H7 (cell line): ENCODE data around the gene CWC27. TPM values are rescaled to one million over a fixed set of nuclear protein-coding genes. Genes with fewer than 3 reads are reported as not detected.
A peak's percentile ranks its signal among the peaks of the same experiment; 100 is the strongest.

ENCODE experiments used
- DNase-seq: peaks from one replicate; pipeline ENCODE4 v3.0.0; 2012
- H3K27me3 ChIP-seq: 2 replicates; pipeline ENCODE4 v1.6.0; 2011; ENCODE audit warnings: mild to moderate bottlenecking, low read length; ENCODE audit not compliant: control insufficient read depth, insufficient read depth
- H3K36me3 ChIP-seq: replicated peaks from 2 replicates; pipeline ENCODE4 v1.5.1; 2011; ENCODE audit warnings: low read length; ENCODE audit not compliant: control insufficient read depth, insufficient read depth
- H3K4me3 ChIP-seq: 2 replicates; pipeline ENCODE4 v1.5.1; 2011; ENCODE audit warnings: low read depth, mild to moderate bottlenecking, control low read depth, low read length, moderate library complexity; ENCODE audit not compliant: insufficient read depth
- total RNA-seq: library from RNA; depleted of rRNA; stranded (reverse); fragments of >200 nt; shearing (Covaris generic); gene quantifications from 2 replicates; pipeline ENCODE4 v1.2.3, GENCODE V29; 2014

CWC27 gene
- total RNA-seq, 1 experiment from 2014 or later = 19.0 TPM

DNA sequence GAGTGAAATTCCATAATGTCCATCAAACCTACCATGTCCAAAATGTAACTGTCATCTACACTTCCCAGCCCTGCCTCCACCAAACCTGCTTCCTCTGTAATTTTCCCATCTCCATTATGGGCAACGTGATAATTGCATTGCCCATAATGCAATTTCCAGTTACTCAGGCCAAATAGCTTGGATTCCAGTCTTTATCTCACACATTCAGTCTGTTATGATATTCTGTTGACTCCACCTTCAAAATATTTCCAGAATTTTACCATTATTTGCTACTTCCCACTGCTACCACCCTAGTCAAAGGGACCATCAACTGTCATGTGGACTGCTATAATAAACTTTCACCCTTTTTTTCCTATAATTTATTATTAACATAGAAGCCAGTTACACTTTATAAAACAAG, 256.0 kb downstream of the CWC27 start:
- H3K4me3 ChIP-seq = no peak overlapping the region
- no peaks in the 10 kb centered on the region for H3K27me3 ChIP-seq
- DNase-seq = no peak
- H3K36me3 ChIP-seq = no peaks in the 10 kb centered on the region

DNA sequence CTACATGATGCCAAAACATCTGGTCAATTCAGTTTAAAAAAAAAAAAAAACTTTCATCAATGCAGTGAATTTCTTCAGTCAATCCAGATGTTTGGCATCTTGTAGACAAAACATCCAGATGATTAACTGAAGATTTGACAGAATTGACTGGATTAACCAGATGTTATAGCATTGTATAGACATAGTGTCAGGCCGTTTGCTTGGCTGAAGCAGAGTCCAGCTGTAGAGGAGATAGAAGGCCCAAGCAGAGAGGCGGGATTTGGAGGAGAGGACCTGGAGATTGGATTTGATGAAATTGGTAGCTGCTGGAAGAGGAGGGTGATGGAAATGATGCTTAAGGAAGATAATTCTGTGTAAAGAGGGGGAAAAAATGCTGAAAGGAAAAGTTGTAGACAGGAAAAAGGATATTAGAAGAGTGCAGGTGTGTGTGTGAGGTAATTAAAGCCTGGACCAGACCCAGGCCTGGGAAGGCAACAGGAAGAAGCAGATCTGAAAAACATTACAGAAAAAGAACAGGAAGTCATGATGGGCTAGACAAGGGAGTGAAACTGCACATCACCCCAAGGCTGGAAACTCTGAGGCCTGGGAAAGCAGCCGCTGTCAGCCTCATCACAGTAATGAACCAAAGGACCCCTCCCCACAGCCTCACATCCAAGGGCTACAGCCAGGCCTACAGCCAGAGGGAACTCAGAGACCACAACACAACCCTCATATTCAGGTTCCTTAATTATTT, 258.3 kb downstream of the CWC27 start:
- Histone ChIP-seq H3K4me3 (no peak overlapping the region), H3K27me3 (no peaks in the 10 kb centered on the region), H3K36me3 (no peaks in the 10 kb centered on the region)
- no peak for DNase-seq

DNA sequence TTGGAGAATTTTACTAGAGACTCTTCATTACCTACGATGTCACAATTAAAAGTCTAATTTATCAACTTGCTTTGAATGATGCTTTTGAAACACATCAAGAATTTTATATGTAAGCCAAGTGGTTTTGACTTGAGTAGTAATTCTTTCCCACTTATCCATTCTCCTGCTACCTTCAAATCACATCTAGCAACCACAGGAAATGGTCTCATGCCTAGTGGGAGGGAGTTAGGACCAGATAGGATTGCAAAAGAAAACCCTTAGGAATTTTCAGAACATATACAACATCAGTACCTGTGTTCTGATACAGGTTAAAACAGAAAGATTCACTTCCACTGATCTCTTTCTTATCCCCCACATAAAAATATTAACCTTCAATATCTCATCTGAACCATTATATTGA, 260.4 kb downstream of the CWC27 start:
- Histone ChIP-seq H3K36me3 (no peaks in the 10 kb centered on the region), H3K27me3 (no peaks in the 10 kb centered on the region), H3K4me3 (no peak overlapping the region)
- DNase-seq = no peak

- Histone ChIP-seq H3K36me3 (no peaks in the 10 kb centered on the region), H3K4me3 (no peak overlapping the region), H3K27me3 (no peaks in the 10 kb centered on the region)
- no peak for DNase-seq
Observed at GRCh38 chr5:65030056-65030455, 261.3 kb downstream of the CWC27 start.

GRCh38 chr5:65032250-65032649, 263.5 kb downstream of the CWC27 start:
- H3K4me3 ChIP-seq = no peak overlapping the region
- H3K27me3 ChIP-seq = peaks cover 2% of the 10 kb centered on the region; the same call in 1 of the 2 replicates
- DNase-seq = no peak
- H3K36me3 ChIP-seq = no peaks in the 10 kb centered on the region

GRCh38 chr5:65034029-65034812, 265.5 kb downstream of the CWC27 start:
- H3K36me3 ChIP-seq = no peaks in the 10 kb centered on the region
- H3K27me3 ChIP-seq = peaks cover 2% of the 10 kb centered on the region; the same call in 1 of the 2 replicates
- DNase-seq = no peak
- no peak overlapping the region for H3K4me3 ChIP-seq

DNA sequence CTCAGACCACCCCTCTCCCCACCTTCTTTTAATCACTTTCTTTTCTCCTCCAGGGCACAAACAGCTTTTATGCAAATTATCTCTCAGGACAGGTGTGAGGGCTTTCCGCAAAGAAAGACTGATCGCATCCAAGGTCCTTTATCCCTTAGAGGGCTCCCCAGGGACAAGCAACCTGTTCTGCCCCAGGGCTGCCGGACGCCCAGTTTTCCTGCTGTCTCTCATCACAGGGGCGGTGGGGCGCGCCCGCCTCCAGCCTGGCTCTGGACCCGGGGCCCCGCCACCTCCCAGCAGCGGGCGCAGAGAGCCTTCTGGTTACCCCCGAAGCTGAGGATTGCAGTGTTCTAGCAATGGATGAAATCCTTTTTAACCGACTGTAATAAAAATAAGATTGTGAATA, 266.1 kb downstream of the CWC27 start:
- Histone ChIP-seq H3K27me3 (peaks cover 2% of the 10 kb centered on the region; the same call in 1 of the 2 replicates), H3K36me3 (no peaks in the 10 kb centered on the region), H3K4me3 (peak overlapping the region; percentile 57; the same call in 1 of the 2 replicates)
- peak; percentile 71 for DNase-seq

DNA sequence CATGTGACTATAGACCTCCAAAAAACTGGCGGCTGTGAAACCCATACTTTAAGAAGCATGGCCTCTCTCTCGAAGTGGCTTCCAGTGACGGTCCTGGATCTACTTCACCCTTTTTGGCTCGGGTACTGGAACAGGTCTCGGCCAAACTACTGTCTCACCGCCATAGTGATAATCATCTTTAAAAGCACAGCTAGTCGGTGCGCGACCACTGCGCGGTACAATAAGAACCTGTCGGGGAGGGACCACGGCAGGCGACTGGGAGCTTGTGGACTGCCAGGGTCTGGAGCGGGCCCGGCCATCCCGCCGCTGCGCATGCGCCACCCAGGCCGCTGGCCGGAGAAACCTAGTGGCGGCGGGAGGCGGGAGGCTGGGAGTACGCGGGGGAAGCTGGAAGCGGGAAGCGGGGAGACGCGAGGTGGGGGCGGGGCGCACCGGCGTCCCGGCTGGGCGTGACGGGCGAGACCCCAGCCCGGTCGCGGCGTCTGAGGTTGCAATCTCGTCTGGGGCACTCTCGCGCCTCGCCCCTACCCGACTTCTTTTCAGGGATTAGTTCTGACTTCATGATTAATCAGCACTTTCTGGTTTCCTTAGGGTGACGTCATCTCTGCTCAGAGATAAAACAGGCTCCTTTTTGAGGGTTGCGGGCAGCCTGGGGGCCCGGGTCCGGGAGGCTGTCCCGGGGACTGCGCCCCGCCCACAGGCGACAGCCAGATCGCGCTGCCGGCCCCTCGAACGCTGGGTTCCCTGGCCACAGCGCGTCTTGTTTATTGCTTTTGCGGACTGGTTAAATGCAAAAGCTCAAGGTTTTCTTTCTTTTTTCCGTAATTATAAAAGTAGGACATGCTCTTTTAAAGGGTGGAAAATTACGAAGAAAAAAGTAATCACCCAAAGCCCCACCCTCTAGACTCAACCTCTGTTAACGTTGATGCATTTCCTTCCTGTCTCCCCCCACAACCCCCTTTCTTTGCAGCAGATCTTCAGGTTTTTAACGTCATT, 266.8 kb downstream of the CWC27 start:
- Histone ChIP-seq H3K36me3 (no peaks in the 10 kb centered on the region), H3K27me3 (peaks cover 2% of the 10 kb centered on the region; the same call in 1 of the 2 replicates), H3K4me3 (peak overlapping the region; percentile 57)
- peak; percentile 97 for DNase-seq

GRCh38 chr5:65037831-65038815, 269.4 kb downstream of the CWC27 start:
- peaks cover 2% of the 10 kb centered on the region; the same call in 1 of the 2 replicates for H3K27me3 ChIP-seq
- H3K4me3 ChIP-seq = no peak overlapping the region
- peak; percentile 75 for DNase-seq
- H3K36me3 ChIP-seq = no peaks in the 10 kb centered on the region

- Histone ChIP-seq H3K27me3 (peaks cover 1% of the 10 kb centered on the region; the same call in 1 of the 2 replicates), H3K4me3 (no peak overlapping the region), H3K36me3 (no peaks in the 10 kb centered on the region)
- no peak for DNase-seq
Observed at GRCh38 chr5:65041296-65042158, 272.8 kb downstream of the CWC27 start.

- no peak for DNase-seq
- no peaks in the 10 kb centered on the region for H3K27me3 ChIP-seq
Observed at GRCh38 chr5:65043843-65044359, 275.2 kb downstream of the CWC27 start.

GRCh38 chr5:65047225-65047624, 278.5 kb downstream of the CWC27 start:
- Histone ChIP-seq H3K4me3 (no peak overlapping the region), H3K27me3 (no peaks in the 10 kb centered on the region), H3K36me3 (no peaks in the 10 kb centered on the region)
- DNase-seq = no peak

More at GRCh38 chr5:65043843-65044359, 275.2 kb downstream of the CWC27 start:
- H3K36me3 ChIP-seq = no peaks in the 10 kb centered on the region
- H3K4me3 ChIP-seq = no peak overlapping the region
